Prostate gland (tissue), 2 donors: Measurements from ENCODE around the gene SCAMP1.

Experiments used
- POLR2A ChIP-seq: fragments of 450-650 bp; IDR thresholded peaks from one replicate; pipeline ENCODE4 v1.6.1; 2016; ENCODE audit warnings: antibody characterized with exemption, mild to moderate bottlenecking
- TF ChIP-seq, protein P1 (sequence below), 4 experiments: fragments of 200-600 bp in 2 of 4; fragments of 450-650 bp in 2 of 4; sonication (generic) in 2 of 4; IDR thresholded peaks; 1 replicate in 3 of 4; 2 replicates in 1 of 4; pipeline ENCODE4 v1.5.1; 2016 to 2019; ENCODE audit warnings: antibody characterized with exemption in 4 of 4, mild to moderate bottlenecking in 2 of 4, moderate library complexity in 2 of 4

- TF ChIP-seq, protein P1, sequence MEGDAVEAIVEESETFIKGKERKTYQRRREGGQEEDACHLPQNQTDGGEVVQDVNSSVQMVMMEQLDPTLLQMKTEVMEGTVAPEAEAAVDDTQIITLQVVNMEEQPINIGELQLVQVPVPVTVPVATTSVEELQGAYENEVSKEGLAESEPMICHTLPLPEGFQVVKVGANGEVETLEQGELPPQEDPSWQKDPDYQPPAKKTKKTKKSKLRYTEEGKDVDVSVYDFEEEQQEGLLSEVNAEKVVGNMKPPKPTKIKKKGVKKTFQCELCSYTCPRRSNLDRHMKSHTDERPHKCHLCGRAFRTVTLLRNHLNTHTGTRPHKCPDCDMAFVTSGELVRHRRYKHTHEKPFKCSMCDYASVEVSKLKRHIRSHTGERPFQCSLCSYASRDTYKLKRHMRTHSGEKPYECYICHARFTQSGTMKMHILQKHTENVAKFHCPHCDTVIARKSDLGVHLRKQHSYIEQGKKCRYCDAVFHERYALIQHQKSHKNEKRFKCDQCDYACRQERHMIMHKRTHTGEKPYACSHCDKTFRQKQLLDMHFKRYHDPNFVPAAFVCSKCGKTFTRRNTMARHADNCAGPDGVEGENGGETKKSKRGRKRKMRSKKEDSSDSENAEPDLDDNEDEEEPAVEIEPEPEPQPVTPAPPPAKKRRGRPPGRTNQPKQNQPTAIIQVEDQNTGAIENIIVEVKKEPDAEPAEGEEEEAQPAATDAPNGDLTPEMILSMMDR (IDR thresholded peaks at IDR 0.05) = no peak
- TF ChIP-seq POLR2A = no peak
Observed at GRCh38 chr5:78526049-78526525, 165.7 kb downstream of the SCAMP1 start.
